T-helper 1 cell treated with Interleukin-12 subunit alpha and Interleukin-12 subunit beta and Interleukin-4 antibody, amounts not matched to agents 30 ng/mL and 1 ng/mL, for 36 hours (primary cell): ENCODE measurements around the gene C5orf34. TPM values are rescaled to one million over a fixed set of nuclear protein-coding genes. Genes with fewer than 3 reads are reported as not detected.

Experiments used
- intact Hi-C: fragments of 100-400 bp; cut with micrococcal nuclease; formaldehyde crosslinking; loops from one replicate; pipeline ENCODE4 v1.15.1; 2024
- total RNA-seq: library from RNA; stranded (reverse); gene quantifications from 2 replicates; pipeline ENCODE4 v1.2.3, GENCODE V29; 2022

The C5orf34 gene
- total RNA-seq, 1 donor from 2014 or later, result 6.5 TPM

DNA sequence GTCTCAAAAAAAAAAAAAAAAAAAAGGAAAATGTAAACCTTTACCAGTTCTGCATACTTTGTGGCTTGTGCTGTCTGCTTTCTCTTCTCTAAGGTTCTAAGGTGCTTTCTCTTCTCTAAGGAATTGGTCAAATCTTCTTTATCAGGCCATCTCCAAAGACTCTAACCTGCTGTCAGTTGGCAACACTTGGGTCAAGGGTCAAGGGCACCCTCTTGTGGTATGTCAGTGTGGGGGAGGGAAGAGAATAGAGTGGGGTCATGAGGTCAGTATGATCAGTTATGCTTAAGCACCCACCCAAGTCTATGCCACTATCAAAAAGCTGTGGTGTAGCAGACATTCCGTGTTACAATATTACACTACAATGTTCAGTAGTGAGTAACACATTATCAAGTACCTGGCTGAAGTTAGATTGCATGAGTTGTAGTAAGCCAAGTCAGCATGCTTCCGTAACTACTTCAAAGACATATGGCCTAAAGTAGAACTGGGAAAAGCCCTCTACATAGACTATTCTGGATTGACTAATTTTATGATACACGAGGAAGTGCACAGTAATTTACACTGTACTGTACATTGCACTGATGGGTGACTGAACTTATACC is 77.8 kb downstream of the C5orf34 start:
- intact Hi-C loops, result no loop called here

Other genes starting within 250 kb of the C5orf34 start
- 105 and 109 TPM in 2 replicates for gene HMGCS1, start 201.7 kb downstream of the C5orf34 start, total RNA-seq
- 11.1 and 12.7 TPM in 2 replicates for gene CCL28, start 102.8 kb downstream of the C5orf34 start, total RNA-seq
- gene TMEM267, start 31.3 kb downstream of the C5orf34 start, total RNA-seq, result 15.0 and 15.7 TPM in 2 replicates
- gene PAIP1, start 41.9 kb upstream of the C5orf34 start, total RNA-seq, result 42.5 and 44.9 TPM in 2 replicates
- 63.8 and 67.9 TPM in 2 replicates for gene NNT, start 88.0 kb upstream of the C5orf34 start, total RNA-seq